ENCODE data around the gene ABCA1.

GRCh38 chr9:104900871-104901270, 27.1 kb downstream of the ABCA1 start:
- no peak for TF ChIP-seq CTCF (IDR thresholded peaks at IDR 0.05)
- TF ChIP-seq POLR2A (IDR thresholded peaks at IDR 0.05): no peak

All from right lobe of liver (tissue), 4 donors.